Stimulated activated CD8-positive, alpha-beta memory T cell treated with anti-CD3 and anti-CD28 coated beads, Interleukin-12 subunit alpha, Interleukin-12 subunit beta, amount 100 ng/mL, for 4 hours (primary cell): ENCODE data around the gene TC2N.
"Not testable (repeated sequence)": the region's sequence is repeated elsewhere in the genome, so short reads cannot be mapped to it uniquely, and the experiment has no call there.

Experiments
- DNase-seq: peaks from one replicate; pipeline ENCODE4 v3.0.0-alpha.2; 2020; ENCODE audit warnings: low read depth

The TC2N gene

GRCh38 chr14:91834571-91834970 lies 32.8 kb downstream of the TC2N start:
- no peak for DNase-seq

- DNase-seq = no peak
Observed at GRCh38 chr14:91831337-91831736, 36.0 kb downstream of the TC2N start.

GRCh38 chr14:91830777-91831176 lies 36.6 kb downstream of the TC2N start:
- DNase-seq = no peak

- DNase-seq = no peak
Observed at GRCh38 chr14:91829511-91829910, 37.8 kb downstream of the TC2N start.

- DNase-seq = no peak
Observed at GRCh38 chr14:91827746-91828145, 39.6 kb downstream of the TC2N start.

GRCh38 chr14:91817566-91818325 lies 49.6 kb downstream of the TC2N start:
- DNase-seq = no peak

GRCh38 chr14:91814317-91814716 lies 53.0 kb downstream of the TC2N start:
- DNase-seq = no peak

GRCh38 chr14:91810699-91811098 lies 56.6 kb downstream of the TC2N start:
- no peak for DNase-seq

GRCh38 chr14:91806716-91807115 lies 60.6 kb downstream of the TC2N start:
- no peak for DNase-seq

- not testable (repeated sequence) for DNase-seq
Observed at GRCh38 chr14:91806094-91806493, 61.2 kb downstream of the TC2N start.

GRCh38 chr14:91805659-91806058 lies 61.7 kb downstream of the TC2N start:
- no peak for DNase-seq

GRCh38 chr14:91801358-91801757 lies 66.0 kb downstream of the TC2N start:
- DNase-seq = no peak

- no peak for DNase-seq
Observed at GRCh38 chr14:91796617-91797347, 70.6 kb downstream of the TC2N start.

GRCh38 chr14:91793704-91794103 lies 73.6 kb downstream of the TC2N start:
- DNase-seq = no peak

GRCh38 chr14:91786188-91786587 lies 81.1 kb downstream of the TC2N start:
- no peak for DNase-seq

GRCh38 chr14:91780452-91780851 lies 86.9 kb downstream of the TC2N start:
- DNase-seq = no peak

- DNase-seq = no peak
Observed at GRCh38 chr14:91778217-91778616, 89.1 kb downstream of the TC2N start.

GRCh38 chr14:91774140-91775096 lies 92.9 kb downstream of the TC2N start:
- no peak for DNase-seq

- no peak for DNase-seq
Observed at GRCh38 chr14:91770185-91770584, 97.2 kb downstream of the TC2N start.

GRCh38 chr14:91755570-91756295 lies 111.6 kb downstream of the TC2N start:
- no peak for DNase-seq

GRCh38 chr14:91754819-91755218 lies 112.5 kb downstream of the TC2N start:
- no peak for DNase-seq

- no peak for DNase-seq
Observed at GRCh38 chr14:91754185-91754584, 113.2 kb downstream of the TC2N start.
